Trophoblast cell (in vitro differentiated cells and primary cell): ENCODE measurements around the gene MSRB1.

Experiments used
- DNase-seq, 2 donors: peaks; one replicate each; pipeline ENCODE4 v3.0.0-alpha.2; 2016
- H2AFZ ChIP-seq: 2 replicates; pipeline ENCODE4 v1.6.1; 2013; ENCODE audit warnings: low read length, moderate library complexity, mild to moderate bottlenecking; ENCODE audit not compliant: insufficient read depth, poor library complexity
- H2AK5ac ChIP-seq: 2 replicates; pipeline ENCODE4 v1.6.1; 2013; ENCODE audit warnings: mild to moderate bottlenecking, low read length
- H2BK120ac ChIP-seq: 2 replicates; pipeline ENCODE4 v1.6.1; 2013; ENCODE audit warnings: low read length, mild to moderate bottlenecking, moderate library complexity; ENCODE audit not compliant: insufficient read depth, poor library complexity
- H2BK12ac ChIP-seq: 2 replicates; pipeline ENCODE4 v1.6.1; 2013; ENCODE audit warnings: mild to moderate bottlenecking, low read length, moderate library complexity
- H2BK5ac ChIP-seq: 2 replicates; pipeline ENCODE4 v1.6.1; 2013; ENCODE audit warnings: low read length, low read depth, moderate library complexity, mild to moderate bottlenecking; ENCODE audit not compliant: poor library complexity
- H3K14ac ChIP-seq: 2 replicates; pipeline ENCODE4 v1.6.1; 2013; ENCODE audit warnings: mild to moderate bottlenecking, low read length
- H3K18ac ChIP-seq: 2 replicates; pipeline ENCODE4 v1.6.1; 2013; ENCODE audit warnings: mild to moderate bottlenecking, low read length
- H3K23ac ChIP-seq: 2 replicates; pipeline ENCODE4 v1.6.1; 2013; ENCODE audit warnings: low read length
- H3K27ac ChIP-seq: 2 replicates; pipeline ENCODE4 v1.5.1; 2013; ENCODE audit warnings: low read depth, mild to moderate bottlenecking, inconsistent platforms, low read length, moderate library complexity
- H3K27me3 ChIP-seq: 2 replicates; pipeline ENCODE4 v1.6.1; 2013; ENCODE audit warnings: inconsistent platforms, mild to moderate bottlenecking, low read length, moderate library complexity; ENCODE audit not compliant: insufficient read depth
- H3K36me3 ChIP-seq, 2 experiments: 1 replicate in 1 of 2; 2 replicates in 1 of 2; pipeline ENCODE4 v1.6.1; 2013; ENCODE audit warnings: low read length in 2 of 2, mild to moderate bottlenecking in 2 of 2, moderate library complexity in 1 of 2; ENCODE audit not compliant: insufficient read depth in 2 of 2, control insufficient read depth in 1 of 2
- H3K4ac ChIP-seq: 2 replicates; pipeline ENCODE4 v1.6.1; 2013; ENCODE audit warnings: low read depth, mild to moderate bottlenecking, low read length, moderate library complexity
- H3K4me1 ChIP-seq, 2 experiments: 1 replicate in 1 of 2; 2 replicates in 1 of 2; pipeline ENCODE4 v1.6.1; 2013; ENCODE audit warnings: low read length in 2 of 2, mild to moderate bottlenecking in 2 of 2, moderate library complexity in 1 of 2; ENCODE audit not compliant: insufficient read depth in 2 of 2, control insufficient read depth in 1 of 2
- H3K4me2 ChIP-seq: 2 replicates; pipeline ENCODE4 v1.6.1; 2013; ENCODE audit warnings: inconsistent platforms, mild to moderate bottlenecking, low read length, moderate library complexity
- H3K4me3 ChIP-seq: 2 replicates; pipeline ENCODE4 v1.5.1; 2013; ENCODE audit warnings: mild to moderate bottlenecking, low read depth, low read length, inconsistent platforms
- H3K79me1 ChIP-seq: one replicate; pipeline ENCODE4 v1.6.1; 2013; ENCODE audit warnings: low read length
- H3K79me2 ChIP-seq: 2 replicates; pipeline ENCODE4 v1.6.1; 2013; ENCODE audit warnings: low read length, mild to moderate bottlenecking; ENCODE audit not compliant: control insufficient read depth, insufficient read depth, poor library complexity
- H3K9ac ChIP-seq: 2 replicates; pipeline ENCODE4 v1.6.1; 2013; ENCODE audit warnings: mild to moderate bottlenecking, low read length
- H3K9me3 ChIP-seq: 2 replicates; pipeline ENCODE4 v1.6.1; 2013; ENCODE audit warnings: low read depth, mild to moderate bottlenecking, control low read depth, inconsistent platforms, low read length; ENCODE audit not compliant: insufficient read depth
- H4K12ac ChIP-seq: 2 replicates; pipeline ENCODE4 v1.6.1; 2013; ENCODE audit warnings: low read depth, mild to moderate bottlenecking, low read length, moderate library complexity
- H4K8ac ChIP-seq: 2 replicates; pipeline ENCODE4 v1.6.1; 2013; ENCODE audit warnings: low read depth, mild to moderate bottlenecking, low read length, moderate library complexity
- H4K91ac ChIP-seq: one replicate; pipeline ENCODE4 v1.6.1; 2013; ENCODE audit warnings: low read depth, mild to moderate bottlenecking, low read length, moderate library complexity
- WGBS: extraction: QIAGEN DNeasy Blood & Tissue Kit; methylation state at CpG from one replicate; pipeline ENCODE4 v1.1.7; 2013; ENCODE audit warnings: missing lambda C conversion rate; ENCODE audit not compliant: insufficient read length, insufficient coverage; ENCODE audit errors: extremely low coverage; 5-methylcytosine and 5-hydroxymethylcytosine counted together

The MSRB1 gene

DNA sequence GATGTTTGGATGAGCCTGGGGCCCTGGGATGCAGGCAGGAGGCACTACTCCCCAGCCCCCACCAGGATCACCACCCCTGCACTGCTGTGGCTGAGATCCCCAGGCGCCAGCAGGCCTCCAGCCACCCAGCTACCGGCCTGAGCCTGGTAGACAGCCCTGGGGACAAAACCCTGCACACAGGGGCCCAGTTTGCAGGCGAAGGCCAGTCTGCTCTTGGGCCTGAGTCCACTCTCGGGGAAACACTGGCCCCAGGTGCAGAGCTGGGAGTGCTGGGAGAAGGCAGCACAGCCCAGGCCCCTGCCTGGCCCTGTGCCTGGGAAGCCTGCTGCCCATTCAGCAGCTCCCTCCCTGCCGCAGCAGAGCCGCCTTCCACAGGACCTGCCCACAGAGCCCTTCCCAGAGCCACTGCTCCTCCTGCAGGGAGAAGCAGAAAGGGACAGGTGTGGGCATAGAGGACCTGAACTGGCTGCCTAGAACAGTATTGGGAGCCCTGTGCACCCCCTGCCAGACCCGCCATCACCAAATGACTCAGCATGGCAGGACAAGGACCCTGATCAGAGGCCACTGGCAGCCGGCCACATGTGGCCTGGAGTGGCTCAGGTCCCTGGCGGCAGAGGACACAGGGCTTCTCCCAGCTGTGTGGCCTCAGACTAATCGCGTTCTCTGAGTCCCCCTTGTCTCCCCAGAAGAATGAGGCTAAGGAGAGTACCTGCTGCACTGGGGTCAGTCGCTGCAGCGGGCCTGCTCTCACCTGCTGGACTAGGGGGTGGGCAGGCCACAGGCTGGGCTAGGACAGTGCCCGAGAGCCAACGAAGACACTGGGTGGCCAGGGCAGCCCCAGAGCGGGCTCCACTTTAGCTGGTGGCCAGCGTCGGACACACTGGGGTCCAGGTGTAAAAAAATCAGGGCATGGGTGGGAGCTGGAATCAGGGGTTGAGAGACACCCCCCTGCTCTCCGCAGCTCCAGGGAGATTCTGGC, 10.7 kb downstream of the MSRB1 start:
- H2BK120ac ChIP-seq: no peak overlapping the region
- H3K4me2 ChIP-seq: no peak overlapping the region
- H3K23ac ChIP-seq: no peak overlapping the region
- H3K27ac ChIP-seq: no peak overlapping the region
- H4K8ac ChIP-seq: no peak overlapping the region
- H2BK5ac ChIP-seq: no peak overlapping the region
- H3K79me2 ChIP-seq: no peaks in the 10 kb centered on the region
- WGBS: no CpG with 5 or more reads among the region's 19 CpGs
- no peak overlapping the region for H4K91ac ChIP-seq
- H3K9ac ChIP-seq: no peak overlapping the region
- no peak overlapping the region for H3K14ac ChIP-seq
- no peak overlapping the region for H3K4me3 ChIP-seq
- H4K12ac ChIP-seq: no peak overlapping the region
- no peak overlapping the region for H3K4ac ChIP-seq
- H3K36me3 ChIP-seq: no peaks in the 10 kb centered on the region
- no peak overlapping the region for H2AK5ac ChIP-seq
- H2AFZ ChIP-seq: no peak overlapping the region
- no peak for DNase-seq
- H3K79me1 ChIP-seq: peaks cover 3% of the 10 kb centered on the region
- H3K27me3 ChIP-seq: no peaks in the 10 kb centered on the region
- H2BK12ac ChIP-seq: no peak overlapping the region
- peaks cover 2% of the 10 kb centered on the region for H3K9me3 ChIP-seq
- H3K4me1 ChIP-seq: peaks cover 0 to 6% of the 10 kb centered on the region in 2 experiments
- H3K18ac ChIP-seq: no peak overlapping the region

DNA sequence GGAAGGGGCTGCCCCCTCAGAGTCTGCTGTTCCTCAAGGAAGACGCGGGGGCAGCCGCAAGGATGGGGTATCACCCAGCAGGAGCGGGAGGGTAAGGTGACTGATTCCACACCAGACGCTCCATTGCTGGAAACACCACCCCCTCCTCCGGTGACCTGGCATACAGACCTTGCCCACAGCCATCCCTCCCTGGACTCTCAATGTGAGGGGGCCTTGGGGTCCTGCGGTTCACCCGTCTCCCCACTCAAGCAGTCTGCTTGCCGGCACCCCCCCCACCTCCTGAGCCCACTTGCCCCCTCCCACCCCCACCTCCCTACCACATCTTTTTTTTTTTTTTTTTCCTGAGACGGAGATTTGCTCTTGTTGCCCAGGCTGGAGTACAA, 12.7 kb downstream of the MSRB1 start:
- H3K4me1 ChIP-seq: peaks cover 0 to 6% of the 10 kb centered on the region in 2 experiments
- peaks cover 3% of the 10 kb centered on the region for H3K79me1 ChIP-seq
- no peak overlapping the region for H3K4me3 ChIP-seq
- DNase-seq: no peak
- no peak overlapping the region for H3K27ac ChIP-seq
- no CpG with 5 or more reads among the region's 10 CpGs for WGBS
- H2AFZ ChIP-seq: no peak overlapping the region
- no peak overlapping the region for H3K4ac ChIP-seq
- no peak overlapping the region for H3K4me2 ChIP-seq
- no peaks in the 10 kb centered on the region for H3K36me3 ChIP-seq
- no peaks in the 10 kb centered on the region for H3K79me2 ChIP-seq
- no peak overlapping the region for H3K9ac ChIP-seq
- H4K8ac ChIP-seq: peak overlapping the region; percentile 48
- H2BK5ac ChIP-seq: no peak overlapping the region
- no peaks in the 10 kb centered on the region for H3K27me3 ChIP-seq
- H3K18ac ChIP-seq: no peak overlapping the region
- no peak overlapping the region for H4K12ac ChIP-seq
- no peak overlapping the region for H4K91ac ChIP-seq
- H3K14ac ChIP-seq: no peak overlapping the region
- H3K9me3 ChIP-seq: peaks cover 6% of the 10 kb centered on the region
- H3K23ac ChIP-seq: no peak overlapping the region
- H2BK12ac ChIP-seq: peak overlapping the region; percentile 19
- H2BK120ac ChIP-seq: no peak overlapping the region
- no peak overlapping the region for H2AK5ac ChIP-seq

DNA sequence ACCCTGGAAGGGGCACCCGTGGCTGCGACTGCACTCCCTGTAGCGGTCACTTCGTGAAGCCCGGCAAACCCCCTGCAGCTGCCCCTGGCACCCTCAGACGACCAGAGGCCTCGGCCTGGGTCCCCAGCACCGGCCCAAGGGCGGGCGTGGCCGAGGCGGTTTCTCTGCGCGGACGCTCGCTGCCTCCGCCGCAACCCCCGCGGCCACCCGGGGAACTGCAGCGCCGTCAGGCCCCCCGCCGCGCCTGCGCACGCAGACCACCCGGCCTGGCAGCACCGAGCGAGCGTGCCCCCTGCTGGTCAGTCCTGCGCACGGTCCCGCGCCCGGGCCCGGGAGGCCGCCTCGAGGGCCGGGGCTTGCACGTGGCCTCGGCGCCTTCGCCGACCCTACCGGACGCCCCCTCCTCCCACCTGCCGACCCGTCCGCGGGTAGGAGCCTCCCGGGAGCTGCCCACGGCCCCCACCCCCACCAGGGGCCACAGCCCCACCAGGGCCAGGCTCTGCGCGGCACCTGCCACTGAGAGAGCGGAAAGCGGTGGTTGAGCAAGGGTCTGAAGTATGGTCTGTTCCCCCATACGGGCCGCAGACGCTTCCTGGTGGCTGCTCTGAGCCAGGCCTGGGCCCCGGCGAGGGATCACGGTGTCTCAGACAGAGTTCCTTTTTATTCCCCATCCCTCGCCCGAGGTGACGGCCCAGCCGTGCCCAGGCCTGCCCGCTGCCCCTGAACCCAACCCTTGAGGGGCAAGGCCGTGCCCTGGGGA, 13.2 kb downstream of the MSRB1 start:
- Histone ChIP-seq H2AFZ (peak overlapping the region; percentile 52), H2BK120ac (peak overlapping the region; percentile 84), H3K27ac (no peak overlapping the region), H3K23ac (no peak overlapping the region), H3K9me3 (peaks cover 6% of the 10 kb centered on the region), H3K79me1 (peaks cover 3% of the 10 kb centered on the region), H4K12ac (peak overlapping the region; percentile 86), H3K4me2 (peak overlapping the region; percentile 84), H4K8ac (peak overlapping the region; percentile 88), H3K14ac (peak overlapping the region; percentile 66), H2BK5ac (no peak overlapping the region), H3K18ac (peak overlapping the region; percentile 69), H3K36me3 (no peaks in the 10 kb centered on the region), H3K4me1 (peaks cover 0 to 6% of the 10 kb centered on the region in 2 experiments), H3K27me3 (no peaks in the 10 kb centered on the region), H2AK5ac (no peak overlapping the region), H3K9ac (no peak overlapping the region), H2BK12ac (peak overlapping the region; percentile 19), H3K4ac (peak overlapping the region; percentile 82), H3K4me3 (peak overlapping the region; percentile 63), H3K79me2 (no peaks in the 10 kb centered on the region), H4K91ac (peak overlapping the region; percentile 79)
- WGBS: no CpG with 5 or more reads among the region's 70 CpGs
- peak; percentile 84 to 93 for DNase-seq

DNA sequence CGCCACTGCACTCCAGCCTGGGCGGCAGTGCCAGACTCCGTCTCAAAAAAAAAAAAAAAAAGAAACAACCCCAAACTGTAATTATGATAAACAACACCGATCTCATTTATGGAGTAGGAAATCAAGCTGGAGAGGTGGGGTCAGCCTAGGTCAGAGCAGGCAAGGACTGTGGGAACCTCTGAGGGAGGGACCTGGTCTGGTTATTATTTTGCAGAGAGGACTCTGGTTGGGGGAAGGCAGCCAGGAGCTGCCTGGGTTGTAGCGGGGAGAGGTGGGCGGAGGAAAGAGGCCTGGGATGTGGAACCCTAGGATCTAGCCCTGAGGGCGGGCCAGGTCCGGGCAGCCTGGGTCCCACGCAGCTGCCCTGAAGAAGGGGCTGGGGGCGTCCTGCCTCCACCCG, 13.9 kb downstream of the MSRB1 start:
- peak in 1 of 2 donors; percentile 48 for DNase-seq
- H3K9me3 ChIP-seq: peaks cover 6% of the 10 kb centered on the region
- no peaks in the 10 kb centered on the region for H3K27me3 ChIP-seq
- no peak overlapping the region for H3K23ac ChIP-seq
- no peak overlapping the region for H2AK5ac ChIP-seq
- H3K4me3 ChIP-seq: peak overlapping the region; percentile 63
- peak overlapping the region; percentile 66 for H3K14ac ChIP-seq
- H3K79me2 ChIP-seq: no peaks in the 10 kb centered on the region
- H2AFZ ChIP-seq: peak overlapping the region; percentile 46
- peaks cover 3% of the 10 kb centered on the region for H3K79me1 ChIP-seq
- H2BK5ac ChIP-seq: no peak overlapping the region
- H3K9ac ChIP-seq: no peak overlapping the region
- peak overlapping the region; percentile 84 for H3K4me2 ChIP-seq
- no peak overlapping the region for H3K27ac ChIP-seq
- H3K4me1 ChIP-seq: peaks cover 0 to 6% of the 10 kb centered on the region in 2 experiments
- no peak overlapping the region for H3K18ac ChIP-seq
- H4K8ac ChIP-seq: peak overlapping the region; percentile 88
- no CpG with 5 or more reads among the region's 11 CpGs for WGBS
- peak overlapping the region; percentile 79 for H4K91ac ChIP-seq
- H3K4ac ChIP-seq: peak overlapping the region; percentile 49
- H4K12ac ChIP-seq: peak overlapping the region; percentile 86
- no peak overlapping the region for H2BK120ac ChIP-seq
- no peak overlapping the region for H2BK12ac ChIP-seq
- H3K36me3 ChIP-seq: no peaks in the 10 kb centered on the region
